H9 (cell line): Measurements from ENCODE around the gene DRG1. TPM values are rescaled to one million over a fixed set of nuclear protein-coding genes. Genes with fewer than 3 reads are reported as not detected.
"Not testable (repeated sequence)": the region's sequence is repeated elsewhere in the genome, so short reads cannot be mapped to it uniquely, and the experiment has no call there.

Source experiments
- DNase-seq: peaks from one replicate; pipeline ENCODE4 v3.0.0-alpha.2; 2017
- H2AFZ ChIP-seq: one replicate; pipeline ENCODE4 v1.6.1; 2013; ENCODE audit warnings: mild to moderate bottlenecking, low read length, control low read depth, moderate library complexity
- H2AK5ac ChIP-seq: 2 replicates; pipeline ENCODE4 v1.6.1; 2013; ENCODE audit warnings: low read length, control low read depth, mixed read lengths; ENCODE audit not compliant: insufficient read length
- H2BK120ac ChIP-seq: one replicate; pipeline ENCODE4 v1.6.1; 2013; ENCODE audit warnings: low read depth, mild to moderate bottlenecking, low read length, control low read depth, inconsistent platforms; ENCODE audit not compliant: poor library complexity, severe bottlenecking
- H2BK12ac ChIP-seq: 2 replicates; pipeline ENCODE4 v1.6.1; 2013; ENCODE audit warnings: low read length, control low read depth, mixed read lengths, low read depth; ENCODE audit not compliant: insufficient read length
- H2BK15ac ChIP-seq: 2 replicates; pipeline ENCODE4 v1.6.1; 2013; ENCODE audit warnings: low read depth, low read length, control low read depth
- H2BK20ac ChIP-seq: one replicate; pipeline ENCODE4 v1.6.1; 2013; ENCODE audit warnings: low read depth, mild to moderate bottlenecking, low read length, control low read depth, inconsistent platforms; ENCODE audit not compliant: poor library complexity, severe bottlenecking
- H2BK5ac ChIP-seq: 2 replicates; pipeline ENCODE4 v1.6.1; 2013; ENCODE audit warnings: low read length, control low read depth, mixed read lengths; ENCODE audit not compliant: insufficient read length
- H3K14ac ChIP-seq: 2 replicates; pipeline ENCODE4 v1.6.1; 2013; ENCODE audit warnings: low read length, control low read depth; ENCODE audit not compliant: insufficient read depth
- H3K18ac ChIP-seq: 2 replicates; pipeline ENCODE4 v1.6.1; 2013; ENCODE audit warnings: low read depth, mild to moderate bottlenecking, mixed read lengths, low read length, control low read depth; ENCODE audit not compliant: insufficient read length
- H3K23ac ChIP-seq: 2 replicates; pipeline ENCODE4 v1.6.1; 2013; ENCODE audit warnings: low read length, control low read depth, mixed read lengths, low read depth; ENCODE audit not compliant: insufficient read length
- H3K23me2 ChIP-seq: 2 replicates; pipeline ENCODE4 v1.6.1; 2013; ENCODE audit warnings: low read depth, mild to moderate bottlenecking, mixed read lengths, low read length, control low read depth; ENCODE audit not compliant: insufficient read length, poor library complexity, severe bottlenecking
- H3K27ac ChIP-seq: 2 replicates; pipeline ENCODE4 v1.5.1; 2013; ENCODE audit warnings: low read length, control low read depth, mixed read lengths, low read depth; ENCODE audit not compliant: insufficient read length
- H3K27me3 ChIP-seq: 2 replicates; pipeline ENCODE4 v1.6.1; 2013; ENCODE audit warnings: low read length, control low read depth, inconsistent platforms; ENCODE audit not compliant: insufficient read depth
- H3K4ac ChIP-seq: 2 replicates; pipeline ENCODE4 v1.6.1; 2013; ENCODE audit warnings: low read depth, mild to moderate bottlenecking, control low read depth, inconsistent platforms, low read length, moderate library complexity
- H3K4me1 ChIP-seq: 2 replicates; pipeline ENCODE4 v1.6.1; 2013; ENCODE audit warnings: low read length, control low read depth, inconsistent platforms; ENCODE audit not compliant: insufficient read depth
- H3K4me2 ChIP-seq: 2 replicates; pipeline ENCODE4 v1.6.1; 2013; ENCODE audit warnings: low read length, control low read depth, mixed read lengths; ENCODE audit not compliant: insufficient read length, insufficient read depth
- H3K56ac ChIP-seq: 2 replicates; pipeline ENCODE4 v1.6.1; 2013; ENCODE audit warnings: low read depth, mild to moderate bottlenecking, mixed read lengths, low read length, control low read depth; ENCODE audit not compliant: insufficient read length
- H3K79me1 ChIP-seq: 2 replicates; pipeline ENCODE4 v1.6.1; 2013; ENCODE audit warnings: low read depth, mild to moderate bottlenecking, moderate library complexity, low read length, control low read depth, inconsistent platforms; ENCODE audit not compliant: insufficient read depth, poor library complexity, severe bottlenecking
- H3K79me2 ChIP-seq: 2 replicates; pipeline ENCODE4 v1.6.1; 2013; ENCODE audit warnings: low read length, control low read depth, inconsistent platforms; ENCODE audit not compliant: insufficient read depth
- H3K9ac ChIP-seq: 2 replicates; pipeline ENCODE4 v1.6.1; 2013; ENCODE audit warnings: low read length, control low read depth, mixed read lengths; ENCODE audit not compliant: insufficient read length; ENCODE audit errors: extremely low read depth
- H3K9me3 ChIP-seq: one replicate; pipeline ENCODE4 v1.6.1; 2013; ENCODE audit warnings: low read depth, low read length, inconsistent platforms; ENCODE audit not compliant: control insufficient read depth
- H3T11ph ChIP-seq: one replicate; pipeline ENCODE4 v1.6.1; 2013; ENCODE audit warnings: mild to moderate bottlenecking, low read length, control low read depth, inconsistent platforms
- H4K20me1 ChIP-seq: one replicate; pipeline ENCODE4 v1.6.1; 2013; ENCODE audit not compliant: control insufficient read depth, insufficient read length, insufficient read depth
- H4K5ac ChIP-seq: 2 replicates; pipeline ENCODE4 v1.6.1; 2013; ENCODE audit warnings: low read depth, mild to moderate bottlenecking, mixed read lengths, low read length, control low read depth; ENCODE audit not compliant: insufficient read length
- H4K8ac ChIP-seq: replicated peaks from 2 replicates; pipeline ENCODE4 v1.6.1; 2013; ENCODE audit warnings: low read length, control low read depth, mixed read lengths, low read depth; ENCODE audit not compliant: insufficient read length
- H4K91ac ChIP-seq: 2 replicates; pipeline ENCODE4 v1.6.1; 2013; ENCODE audit warnings: low read depth, mild to moderate bottlenecking, moderate library complexity, mixed read lengths, low read length, control low read depth; ENCODE audit not compliant: insufficient read length
- H3K27ac Mint-ChIP-seq, 3 experiments: 2 replicates in 2 of 3; 3 replicates in 1 of 3; pipeline ENCODE4 v1.8.0; 2020 to 2021; ENCODE audit warnings: mixed read lengths in 3 of 3, mild to moderate bottlenecking in 1 of 3, moderate library complexity in 1 of 3
- H3K27me3 Mint-ChIP-seq: 2 replicates; pipeline ENCODE4 v1.8.0; 2021; ENCODE audit warnings: low read depth, mild to moderate bottlenecking, moderate library complexity, mixed read lengths
- H3K36me3 Mint-ChIP-seq, 3 experiments: 2 replicates in 2 of 3; 3 replicates in 1 of 3; pipeline ENCODE4 v1.8.0; 2020 to 2021; ENCODE audit warnings: low read depth in 3 of 3, mixed read lengths in 3 of 3; ENCODE audit not compliant: insufficient read depth in 1 of 3
- H3K4me1 Mint-ChIP-seq, 2 experiments: 2 replicates each; pipeline ENCODE4 v1.8.0; 2020; ENCODE audit warnings: mixed read lengths in 2 of 2
- H3K4me3 Mint-ChIP-seq, 2 experiments: 2 replicates in 1 of 2; 3 replicates in 1 of 2; pipeline ENCODE4 v1.8.0; 2020 to 2021; ENCODE audit warnings: mild to moderate bottlenecking in 2 of 2, mixed read lengths in 2 of 2, moderate library complexity in 1 of 2
- H3K9me3 Mint-ChIP-seq, 2 experiments: 2 replicates in 1 of 2; 3 replicates in 1 of 2; pipeline ENCODE4 v1.8.0; 2020; ENCODE audit warnings: mild to moderate bottlenecking in 2 of 2, mixed read lengths in 2 of 2, moderate library complexity in 1 of 2
- WGBS: extraction: QIAGEN DNeasy Blood & Tissue Kit; methylation state at CpG from one replicate; pipeline ENCODE4 v1.1.7; 2013; ENCODE audit warnings: missing lambda C conversion rate, low lambda C conversion rate, mixed read lengths; ENCODE audit not compliant: insufficient read length; ENCODE audit errors: extremely low coverage; 5-methylcytosine and 5-hydroxymethylcytosine counted together
- total RNA-seq: library from RNA; stranded (reverse); gene quantifications from 2 replicates; pipeline ENCODE4 v1.2.1, GENCODE V29; 2021
- TF ChIP-seq, protein P1 (sequence below): fragments of 200-600 bp; sonication (generic); conservative IDR thresholded peaks from 3 replicates; pipeline ENCODE4 v1.8.0; 2021; ENCODE audit warnings: antibody characterized with exemption, mild to moderate bottlenecking

The DRG1 gene
- total RNA-seq, 1 experiment from 2014 or later = 89.5 TPM

GRCh38 chr22:31400023-31400397 lies 606 bp downstream of the DRG1 start:
- Histone ChIP-seq H2BK20ac (no peak overlapping the region), H3K9me3 (no peaks in the 10 kb centered on the region), H3K4me2 (peak overlapping the region; percentile 89), H4K91ac (no peak overlapping the region), H3K56ac (no peak overlapping the region), H2BK12ac (no peak overlapping the region), H3K23ac (no peak overlapping the region), H2AK5ac (no peak overlapping the region), H2BK15ac (no peak overlapping the region), H3K18ac (no peak overlapping the region), H2BK5ac (no peak overlapping the region), H3K4me1 (no peaks in the 10 kb centered on the region), H3K27ac (no peak overlapping the region), H3K9ac (peak overlapping the region; percentile 86), H3K79me1 (peaks cover 18% of the 10 kb centered on the region), H2AFZ (no peak overlapping the region), H3K14ac (peak overlapping the region; percentile 57; the same call in 1 of the 2 replicates), H3K23me2 (peaks cover 7% of the 10 kb centered on the region), H4K20me1 (no peaks in the 10 kb centered on the region), H3T11ph (no peak overlapping the region), H4K5ac (no peak overlapping the region), H4K8ac (no peak overlapping the region), H3K27me3 (no peaks in the 10 kb centered on the region), H3K79me2 (peaks cover 9% of the 10 kb centered on the region; the same call in 1 of the 2 replicates), H3K4ac (no peak overlapping the region), H2BK120ac (no peak overlapping the region)
- no CpG with 5 or more reads among the region's 11 CpGs for WGBS
- H3K4me1 Mint-ChIP-seq = peaks cover 5 to 12% of the 10 kb centered on the region in 2 experiments
- no peak for DNase-seq
- no peaks in the 10 kb centered on the region for H3K9me3 Mint-ChIP-seq
- peak overlapping the region; percentile 52 to 97 (median 95) for H3K27ac Mint-ChIP-seq
- H3K27me3 Mint-ChIP-seq = no peaks in the 10 kb centered on the region
- H3K4me3 Mint-ChIP-seq = peak overlapping the region; percentile 95 to 99
- peaks cover 14 to 44% (median 34%) of the 10 kb centered on the region in 3 experiments for H3K36me3 Mint-ChIP-seq
- TF ChIP-seq, protein P1, sequence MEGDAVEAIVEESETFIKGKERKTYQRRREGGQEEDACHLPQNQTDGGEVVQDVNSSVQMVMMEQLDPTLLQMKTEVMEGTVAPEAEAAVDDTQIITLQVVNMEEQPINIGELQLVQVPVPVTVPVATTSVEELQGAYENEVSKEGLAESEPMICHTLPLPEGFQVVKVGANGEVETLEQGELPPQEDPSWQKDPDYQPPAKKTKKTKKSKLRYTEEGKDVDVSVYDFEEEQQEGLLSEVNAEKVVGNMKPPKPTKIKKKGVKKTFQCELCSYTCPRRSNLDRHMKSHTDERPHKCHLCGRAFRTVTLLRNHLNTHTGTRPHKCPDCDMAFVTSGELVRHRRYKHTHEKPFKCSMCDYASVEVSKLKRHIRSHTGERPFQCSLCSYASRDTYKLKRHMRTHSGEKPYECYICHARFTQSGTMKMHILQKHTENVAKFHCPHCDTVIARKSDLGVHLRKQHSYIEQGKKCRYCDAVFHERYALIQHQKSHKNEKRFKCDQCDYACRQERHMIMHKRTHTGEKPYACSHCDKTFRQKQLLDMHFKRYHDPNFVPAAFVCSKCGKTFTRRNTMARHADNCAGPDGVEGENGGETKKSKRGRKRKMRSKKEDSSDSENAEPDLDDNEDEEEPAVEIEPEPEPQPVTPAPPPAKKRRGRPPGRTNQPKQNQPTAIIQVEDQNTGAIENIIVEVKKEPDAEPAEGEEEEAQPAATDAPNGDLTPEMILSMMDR = no peak

DNA sequence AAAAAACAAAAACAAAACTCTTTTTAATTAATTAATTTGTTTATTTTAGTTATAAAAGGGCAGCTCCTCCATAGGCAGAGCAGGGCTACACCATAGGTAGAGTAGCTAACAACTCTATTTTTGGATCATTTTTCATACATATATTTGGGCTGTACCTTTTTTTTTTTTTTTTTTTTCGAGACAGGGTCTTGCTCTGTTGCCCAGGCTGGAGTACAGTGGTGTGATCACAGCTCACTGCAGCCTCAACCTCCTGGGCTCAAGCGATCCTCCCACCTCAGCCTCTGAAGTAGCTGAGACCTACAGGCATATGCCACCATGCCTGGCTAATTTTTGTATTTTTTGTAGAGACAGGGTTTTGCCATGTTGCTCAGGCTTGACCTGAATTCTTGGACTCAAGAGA lies 2.9 kb downstream of the DRG1 start:
- H3K79me2 ChIP-seq, H3K4me2 ChIP-seq: not testable (repeated sequence)
- peaks cover 18% of the 10 kb centered on the region for H3K79me1 ChIP-seq

More for the DNA sequence above, 2.9 kb downstream of the DRG1 start:
- not testable (repeated sequence) for H2BK20ac ChIP-seq, H3K23me2 ChIP-seq, H3K27ac Mint-ChIP-seq, H3K4me1 ChIP-seq, H3K4me3 Mint-ChIP-seq, H3K27me3 Mint-ChIP-seq, H4K20me1 ChIP-seq, H3K23ac ChIP-seq, H3K18ac ChIP-seq, H3K27ac ChIP-seq, H3K9ac ChIP-seq, H4K5ac ChIP-seq, H2BK12ac ChIP-seq, H2BK120ac ChIP-seq, H4K91ac ChIP-seq, H3T11ph ChIP-seq, H2AFZ ChIP-seq, H3K27me3 ChIP-seq, H2BK5ac ChIP-seq, H3K9me3 Mint-ChIP-seq, H3K14ac ChIP-seq, H3K9me3 ChIP-seq, DNase-seq, H2AK5ac ChIP-seq, H3K4ac ChIP-seq, H3K56ac ChIP-seq, H4K8ac ChIP-seq, H2BK15ac ChIP-seq
- peaks cover 30 to 64% (median 53%) of the 10 kb centered on the region in 3 experiments for H3K36me3 Mint-ChIP-seq
- peaks cover 5 to 12% of the 10 kb centered on the region in 2 experiments for H3K4me1 Mint-ChIP-seq
- no CpG with 5 or more reads among the region's 2 CpGs for WGBS
